GM18909 (cell line): Measurements from ENCODE around the gene PATL2.
"Not testable (repeated sequence)": the region's sequence is repeated elsewhere in the genome, so short reads cannot be mapped to it uniquely, and the experiment has no call there.

Experiments used
- ATAC-seq: cut with Tn5 transposase; IDR thresholded peaks from one replicate; pipeline ENCODE4 v1.9.1; 2021; ENCODE audit warnings: mild to moderate bottlenecking; ENCODE audit not compliant: unreplicated experiment, poor library complexity

The PATL2 gene

GRCh38 chr15:44711096-44711742 is at the start of gene PATL2, which contains the start of gene B2M:
TSS of gene PATL2 (minus strand) at chr15:44711323. CDS start at chr15:44676490, 34,833 bp downstream.
TSS of gene B2M (plus strand) at chr15:44711517. CDS start at chr15:44711547, 30 bp downstream.
- peak; percentile 80 for ATAC-seq

GRCh38 chr15:44753345-44753744 is 42.2 kb upstream of the PATL2 start:
- no peak for ATAC-seq

- ATAC-seq, result not testable (repeated sequence)
Observed at GRCh38 chr15:44743454-44743853, 32.3 kb upstream of the PATL2 start.

- not testable (repeated sequence) for ATAC-seq
Observed at GRCh38 chr15:44739222-44739847, 28.2 kb upstream of the PATL2 start.

GRCh38 chr15:44738340-44738984 is 27.3 kb upstream of the PATL2 start:
- ATAC-seq, result no peak

- no peak for ATAC-seq
Observed at GRCh38 chr15:44736181-44736765, 25.1 kb upstream of the PATL2 start, which contains the start of gene TRIM69. TSS of gene TRIM69 (plus strand) at chr15:44736528. CDS start at chr15:44736705, 177 bp downstream.

- no peak for ATAC-seq
Observed at GRCh38 chr15:44735482-44736180, 24.5 kb upstream of the PATL2 start.

GRCh38 chr15:44734839-44735481 is 23.8 kb upstream of the PATL2 start:
- ATAC-seq, result no peak

- peak; percentile 3 for ATAC-seq
Observed at GRCh38 chr15:44729408-44730127, 18.4 kb upstream of the PATL2 start.

GRCh38 chr15:44728576-44729407 is 17.7 kb upstream of the PATL2 start:
- ATAC-seq, result peak; percentile 76

- not testable (repeated sequence) for ATAC-seq
Observed at GRCh38 chr15:44728232-44728575, 17.1 kb upstream of the PATL2 start.

GRCh38 chr15:44727485-44728231 is 16.5 kb upstream of the PATL2 start:
- ATAC-seq, result no peak

- peak; percentile 43 for ATAC-seq
Observed at GRCh38 chr15:44726568-44727484, 15.7 kb upstream of the PATL2 start.

- no peak for ATAC-seq
Observed at GRCh38 chr15:44726136-44726535, 15.0 kb upstream of the PATL2 start.

- no peak for ATAC-seq
Observed at GRCh38 chr15:44722011-44722410, 10.9 kb upstream of the PATL2 start.

- ATAC-seq, result no peak
Observed at GRCh38 chr15:44720460-44721176, 9.5 kb upstream of the PATL2 start.
